Activated CD8-positive, alpha-beta T cell treated with anti-CD3 and anti-CD28 coated beads for 36 hours (primary cell): ENCODE results near the gene OR2AT4. TPM values are rescaled to one million over a fixed set of nuclear protein-coding genes. Genes with fewer than 3 reads are reported as not detected.
A peak's percentile ranks its signal among the peaks of the same experiment; 100 is the strongest.

ENCODE experiments used
- ATAC-seq: fragments of 200-7000 bp; cut with Tn5 transposase; one replicate; pipeline ENCODE4 v1.10.0; 2021; ENCODE audit warnings: mild to moderate bottlenecking, moderate library complexity
- CTCF ChIA-PET: fragments of 350-600 bp; sonication (Branson Sonifier 250); formaldehyde crosslinking; loops from one replicate; lab custom pipeline; 2021; ENCODE audit warnings: antibody characterized with exemption; lab: Charles Lee
- POLR2A ChIA-PET: fragments of 350-600 bp; sonication (Branson Sonifier 250); formaldehyde crosslinking; loops from one replicate; lab custom pipeline; 2021; ENCODE audit warnings: antibody characterized with exemption; lab: Charles Lee
- DNase-seq: peaks from one replicate; pipeline ENCODE4 v3.0.0-alpha.2; 2020
- H3K27ac Mint-ChIP-seq: one replicate; pipeline ENCODE4 v1.8.0; 2021; ENCODE audit warnings: mild to moderate bottlenecking, mixed read lengths
- H3K27me3 Mint-ChIP-seq: one replicate; pipeline ENCODE4 v1.8.0; 2021; ENCODE audit warnings: mixed read lengths
- H3K36me3 Mint-ChIP-seq: one replicate; pipeline ENCODE4 v1.8.0; 2021; ENCODE audit warnings: low read depth, mixed read lengths
- H3K4me1 Mint-ChIP-seq: one replicate; pipeline ENCODE4 v1.8.0; 2021; ENCODE audit warnings: low read depth, mixed read lengths
- H3K4me3 Mint-ChIP-seq: one replicate; pipeline ENCODE4 v1.8.0; 2021; ENCODE audit warnings: mild to moderate bottlenecking, moderate library complexity, mixed read lengths
- H3K9me3 Mint-ChIP-seq: one replicate; pipeline ENCODE4 v1.8.0; 2021; ENCODE audit warnings: mixed read lengths
- CTCF ChIP-seq: fragments of 200-600 bp; IDR thresholded peaks from one replicate; pipeline ENCODE4 v1.8.0; 2022; ENCODE audit warnings: antibody characterized with exemption, mild to moderate bottlenecking
- intact Hi-C: fragments of 100-400 bp; cut with micrococcal nuclease; formaldehyde crosslinking; loops from one replicate; pipeline ENCODE4 v1.10.0; 2022
- total RNA-seq, 2 experiments: library from RNA; stranded (reverse); gene quantifications; one replicate each; pipeline ENCODE4 v1.2.3, GENCODE V29; 2021

Gene OR2AT4
- total RNA-seq, 2 experiments from 2014 or later = not detected

DNA sequence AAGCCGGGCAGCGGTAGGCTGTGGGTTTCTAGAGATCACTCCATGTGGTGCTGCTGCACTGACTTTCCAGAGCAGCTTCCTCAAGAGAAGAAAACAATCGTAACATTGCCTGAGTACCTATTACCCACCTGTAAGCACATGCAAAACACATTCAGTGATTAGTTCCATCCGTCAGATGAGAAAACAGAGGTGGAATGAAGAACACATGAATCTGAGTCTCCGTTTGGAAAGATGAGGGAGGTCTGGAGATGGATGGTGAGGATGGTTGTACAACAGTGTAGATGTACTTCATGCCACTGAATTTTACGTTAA lies 46.7 kb upstream of the OR2AT4 start:
- POLR2A ChIA-PET = interaction anchor here (1.1 to 1.2 kb wide), 2 partner anchors 63 to 71 kb away, joined by 3 read pairs; no protein-coding TSS in a partner anchor
- H3K27ac Mint-ChIP-seq = peak overlapping the region; percentile 81

DNA sequence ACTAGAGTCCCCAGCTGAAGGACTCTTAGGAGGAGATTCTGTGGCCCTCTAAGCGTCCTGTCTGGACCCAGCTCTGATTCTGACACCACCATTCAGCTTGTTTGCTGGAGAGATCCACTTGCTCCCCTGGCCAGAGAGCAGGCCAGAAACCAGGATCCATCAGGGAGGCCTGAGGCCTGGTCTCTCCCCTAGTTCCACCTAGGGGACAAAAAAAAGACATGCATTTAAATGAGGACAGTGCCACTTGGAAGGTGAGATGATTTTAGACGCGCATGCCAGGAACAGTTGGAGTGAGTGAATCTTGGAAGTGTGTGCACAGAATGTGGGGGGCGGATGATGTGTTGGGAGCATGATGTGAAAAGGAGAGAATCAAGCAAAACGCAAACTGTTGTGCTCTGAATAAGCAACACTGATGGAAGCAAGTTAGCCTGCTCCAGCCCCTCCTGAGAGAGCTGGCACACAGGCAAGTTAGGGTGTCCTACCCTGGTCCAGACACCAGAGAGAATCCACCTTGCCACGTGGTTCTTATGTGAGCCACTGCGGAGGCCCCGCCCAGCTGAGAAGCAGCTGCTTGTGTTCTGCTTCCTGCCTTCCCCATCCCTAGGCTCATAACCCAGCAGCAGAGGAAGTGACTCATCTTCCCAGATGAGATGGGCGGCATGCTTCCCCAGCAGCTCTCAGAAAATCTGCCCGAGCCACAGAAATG lies 46.2 kb upstream of the OR2AT4 start:
- ATAC-seq = peak; percentile 94
- H3K9me3 Mint-ChIP-seq = no peaks in the 10 kb centered on the region
- ChIA-PET POLR2A (interaction anchor here (0.8 to 1.2 kb wide), 3 partner anchors 64 to 99 kb away, joined by 3 read pairs; no protein-coding TSS in a partner anchor), CTCF (interaction anchor here (0.7 to 20.0 kb wide), 17 partner anchors 9 to 213 kb away, joined by 3 to 663 read pairs (median 6); partner anchors contain the start of genes NEU3, SLCO2B1 and TPBGL)
- peaks cover 28% of the 10 kb centered on the region for H3K4me1 Mint-ChIP-seq
- intact Hi-C loops = loop anchor here (10.0 kb wide), 1 partner anchor 208 kb away; no protein-coding TSS in a partner anchor
- no peaks in the 10 kb centered on the region for H3K27me3 Mint-ChIP-seq
- peak overlapping the region; percentile 81 for H3K27ac Mint-ChIP-seq
- peak; percentile 10 for TF ChIP-seq CTCF
- no peaks in the 10 kb centered on the region for H3K36me3 Mint-ChIP-seq
- no peak overlapping the region for H3K4me3 Mint-ChIP-seq
- peak; percentile 90 for DNase-seq

More for the DNA sequence above, 46.7 kb upstream of the OR2AT4 start:
- Mint-ChIP-seq H3K9me3 (no peaks in the 10 kb centered on the region), H3K36me3 (no peaks in the 10 kb centered on the region), H3K4me1 (peaks cover 28% of the 10 kb centered on the region), H3K27me3 (no peaks in the 10 kb centered on the region), H3K4me3 (peak overlapping the region; percentile 6)
- CTCF ChIA-PET = interaction anchor here (0.9 to 20.0 kb wide), 16 partner anchors 9 to 213 kb away, joined by 3 to 663 read pairs (median 7); partner anchors contain the start of genes SLCO2B1 and TPBGL
- TF ChIP-seq CTCF = no peak
- ATAC-seq = no peak
- intact Hi-C loops = loop anchor here (10.0 kb wide), 1 partner anchor 209 kb away; no protein-coding TSS in a partner anchor
- DNase-seq = no peak

DNA sequence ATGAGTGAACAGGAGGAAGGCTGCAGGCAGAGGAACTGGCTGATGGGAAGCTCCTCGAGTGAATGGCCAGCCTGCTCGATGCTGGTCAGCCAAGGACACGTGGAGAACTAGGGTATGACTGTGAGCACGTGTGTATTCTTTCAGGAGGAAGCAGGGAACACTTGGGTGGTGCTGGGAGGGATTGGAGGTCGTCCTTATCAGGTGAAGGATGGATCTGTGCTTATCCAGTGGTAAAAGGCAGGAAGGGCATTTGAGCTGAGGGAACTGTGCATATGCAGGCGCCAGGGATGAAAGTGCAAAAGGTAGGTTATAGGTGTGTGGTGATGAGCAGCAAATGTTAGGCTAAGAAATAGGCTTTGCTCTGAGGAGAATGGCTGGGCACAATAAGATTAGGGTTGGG lies 44.5 kb upstream of the OR2AT4 start:
- DNase-seq (no peak), ATAC-seq (no peak)
- no peak overlapping the region for H3K27ac Mint-ChIP-seq
- no peaks in the 10 kb centered on the region for H3K36me3 Mint-ChIP-seq
- no peak for TF ChIP-seq CTCF
- intact Hi-C loops = loop anchor here (2.0 to 10.0 kb wide), 3 partner anchors 64 to 206 kb away; no protein-coding TSS in a partner anchor
- ChIA-PET POLR2A (interaction anchor here (0.5 to 1.2 kb wide), 3 partner anchors 13 to 156 kb away, joined by 3 read pairs; no protein-coding TSS in a partner anchor), CTCF (interaction anchor here (0.6 to 20.0 kb wide), 52 partner anchors 8 to 421 kb away, joined by 3 to 663 read pairs (median 6); partner anchors contain the start of genes NEU3, SERPINH1, SLCO2B1 and SPCS2)
- peaks cover 28% of the 10 kb centered on the region for H3K4me1 Mint-ChIP-seq
- peaks cover 1% of the 10 kb centered on the region for H3K27me3 Mint-ChIP-seq
- H3K9me3 Mint-ChIP-seq = no peaks in the 10 kb centered on the region
- no peak overlapping the region for H3K4me3 Mint-ChIP-seq

DNA sequence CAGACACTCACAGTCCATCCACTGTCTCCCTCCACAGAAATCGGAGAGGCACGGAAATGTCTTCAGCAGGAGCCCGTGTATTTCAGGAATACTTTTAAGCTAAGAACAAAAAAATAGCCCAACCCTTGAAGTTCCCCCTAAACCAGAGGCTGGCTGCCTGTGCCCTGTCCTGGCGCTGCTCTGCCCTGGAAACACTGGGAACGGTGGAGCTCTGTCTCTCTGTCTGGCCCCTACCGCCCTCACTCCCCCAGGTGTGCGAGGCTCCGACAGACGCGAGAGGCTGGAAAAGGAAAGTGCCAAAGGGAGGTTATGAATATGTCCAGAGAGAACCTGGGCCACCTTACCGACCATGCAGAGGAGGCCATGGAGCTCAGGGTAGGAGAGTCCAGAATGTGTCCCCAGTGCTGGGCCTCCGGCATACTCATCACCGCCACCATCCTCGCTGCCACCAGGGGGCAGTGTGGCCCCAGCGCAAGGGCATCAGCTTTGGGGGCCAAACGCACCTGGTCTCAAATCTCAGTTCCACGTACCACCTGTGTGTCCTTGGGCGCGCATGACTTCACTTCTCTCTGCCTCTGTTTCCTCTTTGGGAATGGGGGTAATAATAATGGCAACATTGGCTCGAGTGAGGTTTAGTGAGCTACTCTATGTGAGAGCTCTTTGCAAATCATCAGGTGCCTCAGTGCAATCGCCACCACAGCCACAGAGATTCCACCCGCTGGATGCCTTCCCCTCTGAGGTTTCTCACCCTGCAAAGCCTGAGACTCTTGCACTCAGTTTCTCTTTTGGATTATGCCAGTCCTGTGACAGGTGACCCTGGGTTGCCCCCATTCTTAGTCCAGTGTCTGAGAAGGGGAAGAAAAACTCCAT lies 43.8 kb upstream of the OR2AT4 start:
- peaks cover 28% of the 10 kb centered on the region for H3K4me1 Mint-ChIP-seq
- peak; percentile 51 for ATAC-seq
- no peak overlapping the region for H3K4me3 Mint-ChIP-seq
- intact Hi-C loops = loop anchor here (2.0 to 10.0 kb wide), 3 partner anchors 64 to 206 kb away; no protein-coding TSS in a partner anchor
- H3K36me3 Mint-ChIP-seq = no peaks in the 10 kb centered on the region
- POLR2A ChIA-PET = interaction anchor here (0.5 to 1.2 kb wide), 5 partner anchors 12 to 155 kb away, joined by 3 read pairs; no protein-coding TSS in a partner anchor
- no peak overlapping the region for H3K27ac Mint-ChIP-seq
- peak; percentile 92 for TF ChIP-seq CTCF
- no peaks in the 10 kb centered on the region for H3K9me3 Mint-ChIP-seq
- CTCF ChIA-PET = interaction anchor here (0.6 to 20.0 kb wide), 59 partner anchors 8 to 1987 kb away, joined by 3 to 663 read pairs (median 6); partner anchors contain the start of genes NEU3, SERPINH1, SLCO2B1 and SPCS2
- DNase-seq = peak; percentile 86
- peaks cover 2% of the 10 kb centered on the region for H3K27me3 Mint-ChIP-seq
